NCI-H510A (cell line): Measurements from ENCODE around the gene GOLGA7B.

ENCODE experiments used
- DNase-seq: peaks from one replicate; lab custom pipeline; 2025; lab: John Stamatoyannopoulos, UW

The GOLGA7B gene

DNA sequence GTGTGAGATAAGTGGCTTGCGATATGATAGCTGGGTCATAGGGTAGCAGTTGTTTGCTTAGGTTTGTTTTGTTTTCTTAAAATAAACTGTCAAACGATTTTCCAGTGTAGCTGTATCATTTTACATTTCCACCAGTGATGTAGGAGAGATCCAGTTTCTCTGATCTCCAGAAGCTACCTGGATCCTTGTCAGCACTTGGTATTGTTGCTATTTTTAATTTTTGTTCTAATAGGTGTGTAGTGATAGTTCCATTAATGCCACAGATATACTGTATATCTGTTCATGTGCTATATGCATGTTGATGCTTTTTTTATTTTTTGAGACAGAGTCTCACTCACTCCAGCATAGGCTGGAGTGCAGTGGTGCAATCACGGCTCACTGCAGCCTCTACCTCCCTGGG lies 44.4 kb downstream of the GOLGA7B start:
- no peak for DNase-seq

DNA sequence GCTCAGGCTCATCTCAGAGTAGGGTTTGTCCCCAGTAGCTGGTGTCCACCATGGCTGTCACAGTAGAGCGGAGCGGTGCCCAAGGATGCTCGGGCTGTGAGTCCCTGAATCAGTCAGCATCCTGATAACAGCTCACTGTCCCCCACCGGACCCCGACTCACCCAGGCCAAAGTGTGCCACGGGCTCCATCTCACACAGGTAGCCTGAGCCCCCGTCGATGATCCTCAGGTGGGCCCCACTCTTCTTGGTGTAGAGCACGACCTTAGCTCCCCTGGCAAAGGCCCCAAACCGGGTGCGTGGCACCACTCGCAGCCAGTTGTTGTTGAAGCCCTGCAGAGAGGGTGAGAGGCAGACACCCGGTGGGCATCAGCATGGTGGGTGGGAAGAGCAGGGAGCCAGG lies 45.4 kb downstream of the GOLGA7B start:
- DNase-seq, result no peak

DNA sequence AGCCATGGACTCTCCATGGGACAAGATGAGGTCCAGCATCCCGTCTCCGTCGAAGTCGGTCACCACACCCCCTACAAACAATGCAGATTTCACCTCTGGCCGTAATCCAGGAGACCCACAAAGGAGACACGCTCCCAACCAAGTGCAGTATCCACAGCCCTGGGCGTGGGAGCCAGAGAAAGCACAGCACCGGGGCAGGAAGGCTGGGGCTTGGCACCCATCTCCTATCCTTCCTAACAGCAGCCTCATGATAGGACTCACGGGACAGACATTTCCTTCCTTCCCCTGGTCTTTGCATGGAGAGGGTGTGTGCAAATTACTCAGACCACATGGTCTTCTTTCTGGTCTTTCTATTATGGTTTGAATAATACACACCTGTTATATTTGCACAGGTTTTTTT lies 46.3 kb downstream of the GOLGA7B start:
- DNase-seq, result no peak

DNA sequence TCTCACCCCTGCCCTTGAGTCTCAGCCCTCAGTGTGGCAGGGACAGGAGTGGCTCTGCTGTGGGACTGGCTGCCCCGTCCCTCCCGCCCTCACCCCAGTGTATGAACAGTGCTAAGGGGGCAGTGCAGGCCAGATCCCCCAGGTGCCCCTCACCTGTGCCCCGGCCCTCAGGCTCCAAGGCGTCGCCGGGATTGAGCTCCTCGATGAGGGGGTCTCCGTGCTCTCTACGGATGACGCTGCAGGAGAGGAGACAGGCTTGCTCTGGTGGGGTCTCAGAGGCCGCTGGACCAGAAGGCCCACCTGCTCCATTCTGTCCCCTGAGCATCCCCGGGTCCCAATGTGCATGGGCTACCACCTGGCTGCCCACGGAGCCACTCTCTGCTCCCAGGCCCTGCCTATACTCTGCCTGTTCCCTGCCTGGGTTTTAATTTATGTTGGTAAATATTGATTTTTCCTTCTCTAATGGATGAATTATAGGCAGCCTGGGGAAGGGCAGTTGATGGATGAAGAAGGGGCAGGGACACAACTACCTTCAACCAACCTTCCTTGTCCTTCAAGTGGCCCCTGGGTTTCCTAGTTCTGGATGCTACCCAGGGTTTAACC lies 47.2 kb downstream of the GOLGA7B start:
- no peak for DNase-seq

DNA sequence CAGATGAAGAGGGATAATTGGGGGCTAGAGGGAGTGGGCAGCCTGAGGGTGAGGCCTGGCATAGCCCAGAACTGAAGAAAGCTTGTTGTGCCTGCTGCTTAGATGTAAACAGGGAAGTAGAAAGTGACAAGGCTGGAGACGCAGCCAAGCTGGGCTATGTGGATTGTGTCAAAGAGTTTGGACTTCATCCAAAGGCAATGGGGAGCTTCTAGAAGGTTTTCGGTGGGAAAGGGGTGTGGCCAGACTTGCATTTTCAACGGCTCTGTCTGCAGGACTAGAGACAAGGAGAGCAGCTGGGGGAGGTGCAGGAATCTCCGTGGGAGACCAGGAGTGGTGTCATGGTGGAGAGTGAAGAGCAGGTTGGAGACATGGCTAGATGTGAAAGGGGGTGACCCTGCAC lies 48.8 kb downstream of the GOLGA7B start:
- no peak for DNase-seq

DNA sequence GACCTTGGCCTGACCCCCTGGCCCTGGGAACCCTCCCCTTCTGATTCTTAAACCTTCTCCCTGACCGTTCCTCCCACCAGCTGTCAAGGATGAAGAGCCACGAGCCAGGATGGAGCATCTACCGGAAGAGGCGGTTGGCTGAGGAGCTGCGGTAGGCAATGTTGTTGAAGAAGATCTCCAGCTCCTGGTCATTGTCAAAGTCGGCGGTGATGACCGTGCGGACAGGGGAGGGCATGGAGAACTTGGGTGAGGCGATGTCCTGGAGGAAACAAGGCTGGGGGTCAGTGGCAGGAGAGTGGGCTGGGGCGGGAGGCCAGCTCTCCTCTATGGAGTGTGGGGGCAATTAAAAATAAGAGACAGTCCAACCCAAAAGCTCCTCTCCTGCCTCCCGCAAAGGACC lies 51.7 kb downstream of the GOLGA7B start:
- no peak for DNase-seq

DNA sequence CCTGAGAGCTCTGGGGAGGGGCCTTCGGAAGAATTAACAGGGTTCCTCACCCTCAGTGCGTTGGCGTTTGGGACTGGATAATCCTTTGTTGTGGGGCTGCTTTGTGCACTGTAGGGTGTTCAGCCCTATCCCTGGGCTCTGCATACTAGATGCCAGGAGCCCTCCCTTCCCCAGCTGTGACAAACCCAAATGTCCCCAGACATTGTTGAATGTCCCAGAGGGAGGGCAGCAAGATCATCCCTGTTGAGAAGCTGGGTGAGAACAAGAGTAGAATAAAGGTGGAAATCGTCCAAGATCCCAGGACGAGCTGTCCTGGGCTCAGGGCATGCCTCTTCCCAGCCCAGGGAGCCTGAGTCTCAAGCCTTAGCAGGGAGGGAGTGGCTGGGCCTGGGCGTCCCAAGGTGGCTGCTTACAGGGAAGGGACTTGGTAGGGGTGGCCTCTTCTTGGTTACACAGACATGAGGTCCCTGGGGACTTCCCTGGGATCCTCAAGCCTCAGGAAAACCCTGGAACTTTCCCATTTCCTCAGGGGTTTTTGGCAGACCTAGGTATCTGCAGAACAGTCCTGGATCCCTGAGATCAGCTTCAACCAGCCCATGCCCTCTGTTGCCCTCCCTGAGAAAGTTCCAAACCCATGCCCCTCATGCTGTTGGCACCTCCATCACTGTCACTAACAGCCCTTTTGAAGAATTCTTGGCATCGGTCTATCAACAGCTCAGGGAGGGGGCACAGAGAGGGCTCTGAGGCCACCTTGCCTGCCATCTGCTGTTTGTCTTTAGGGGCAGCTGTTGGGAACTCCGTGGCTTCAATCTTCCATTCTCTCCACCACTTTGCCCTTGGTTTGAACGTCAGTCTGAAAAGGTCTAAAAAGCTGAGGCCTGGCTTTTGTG lies 53.7 kb downstream of the GOLGA7B start:
- DNase-seq, result no peak

DNA sequence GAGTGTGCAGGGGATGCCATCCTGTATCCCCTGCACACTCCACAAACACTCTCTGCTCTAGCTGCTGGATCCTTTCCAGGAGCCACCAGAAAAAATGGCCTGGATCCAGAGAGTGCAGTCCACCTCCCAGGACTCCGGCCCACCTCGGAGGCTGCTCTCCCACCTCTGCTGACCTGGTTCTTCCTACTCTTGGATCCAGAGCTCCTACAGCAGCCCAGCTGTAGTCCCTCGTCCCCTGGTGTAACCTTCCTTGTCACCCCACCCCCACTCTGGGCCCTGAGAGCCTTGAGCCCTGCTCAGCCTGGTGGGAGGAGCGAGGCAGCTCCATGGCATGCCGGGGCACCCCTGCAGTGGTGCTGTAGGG lies 54.4 kb downstream of the GOLGA7B start:
- no peak for DNase-seq

DNA sequence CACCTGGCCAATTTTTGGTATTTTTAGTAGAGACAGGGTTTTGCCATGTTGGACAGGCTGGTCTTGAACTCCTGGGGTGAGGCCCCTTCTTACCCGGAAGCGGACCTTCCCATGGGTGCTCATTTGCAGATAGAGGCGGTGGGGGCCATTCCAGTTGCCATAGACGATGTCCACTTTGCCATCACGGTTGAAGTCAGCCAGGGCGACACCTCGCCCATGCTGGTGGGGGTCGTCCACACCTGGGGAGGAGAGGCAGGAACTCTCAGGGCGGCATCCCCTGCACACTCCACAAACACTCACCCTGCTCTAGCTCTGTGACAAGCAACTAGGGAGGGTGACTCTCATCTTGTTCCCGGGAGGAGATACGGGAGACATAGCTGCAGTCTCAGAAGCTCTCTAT lies 54.9 kb downstream of the GOLGA7B start:
- no peak for DNase-seq

DNA sequence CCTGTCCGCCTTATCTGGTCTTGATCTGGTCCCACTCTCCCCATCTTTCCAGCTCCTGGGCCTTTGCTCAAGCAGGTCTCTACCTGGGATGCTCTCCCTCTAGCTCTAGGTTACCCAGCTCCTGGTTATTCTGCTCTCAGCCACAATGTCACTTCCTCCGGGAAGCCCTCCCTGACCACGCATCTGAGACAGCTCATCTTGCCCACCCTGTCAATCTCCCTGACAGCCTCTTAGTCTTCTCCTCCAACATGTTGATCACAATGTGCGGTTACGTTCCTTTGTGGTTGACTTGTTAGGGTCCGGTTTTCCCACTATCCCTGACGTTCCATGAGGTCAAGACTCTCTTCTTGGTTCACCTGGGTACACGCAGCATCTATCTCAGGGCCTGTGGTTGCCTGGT lies 55.6 kb downstream of the GOLGA7B start:
- DNase-seq, result no peak

DNA sequence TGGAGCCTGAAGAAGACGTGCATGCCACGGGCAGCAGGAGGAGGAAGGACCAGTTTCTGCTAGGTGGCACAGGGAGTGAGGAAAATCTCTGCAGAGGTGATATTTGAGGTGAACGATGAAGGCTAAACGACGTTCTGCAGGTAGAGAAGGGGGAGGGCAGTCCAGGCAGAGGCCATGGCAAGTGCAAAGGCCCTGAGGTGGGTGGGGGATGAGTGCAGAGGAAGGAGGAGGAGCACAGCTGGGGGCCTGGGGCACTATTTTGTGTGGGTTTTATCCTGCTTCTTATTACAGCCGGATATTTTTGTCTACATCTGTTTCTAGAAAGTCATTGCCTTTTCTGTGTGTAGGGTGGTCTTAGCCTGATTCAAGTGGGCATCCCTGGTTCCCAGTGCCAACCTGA lies 57.6 kb downstream of the GOLGA7B start:
- DNase-seq, result no peak

DNA sequence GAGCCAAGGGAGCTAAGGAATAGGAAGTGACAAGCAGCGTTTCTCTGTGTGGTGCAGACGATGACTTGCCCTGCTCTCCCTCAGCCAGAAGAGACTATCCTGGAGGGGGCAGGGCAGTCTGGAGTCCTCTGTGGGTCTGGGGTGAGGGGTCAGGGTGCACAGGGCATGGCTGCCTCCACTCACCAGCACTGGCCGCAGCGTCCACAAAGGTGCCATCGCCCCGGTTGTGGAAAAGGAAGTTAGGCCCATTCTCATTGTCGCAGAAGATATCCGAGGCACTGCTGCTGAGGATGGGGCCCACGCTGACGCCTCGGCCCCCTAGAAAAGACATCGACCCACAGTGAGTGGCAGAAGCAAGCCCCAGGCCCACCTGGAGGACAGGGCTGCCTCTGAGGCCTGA lies 58.2 kb downstream of the GOLGA7B start:
- DNase-seq, result no peak

DNA sequence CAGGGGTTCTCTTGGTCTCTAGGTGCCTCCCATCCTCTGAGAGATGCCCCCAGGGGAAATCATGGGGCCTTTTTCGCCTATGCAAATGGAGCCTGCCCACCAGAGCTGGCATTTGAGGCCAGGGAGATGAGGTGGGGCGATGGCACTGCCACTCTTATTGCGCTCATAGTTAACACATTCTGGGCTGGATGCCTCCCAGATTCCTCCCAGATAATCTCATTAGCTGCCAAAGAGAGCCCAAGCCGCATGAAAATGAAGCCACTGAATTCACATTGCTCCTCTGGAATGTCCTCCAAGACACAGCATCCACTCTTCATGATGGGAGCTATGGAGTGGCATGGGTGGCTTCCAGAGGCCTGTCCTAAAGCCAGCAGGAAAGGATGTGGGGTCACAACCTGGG lies 61.0 kb downstream of the GOLGA7B start:
- DNase-seq, result no peak

DNA sequence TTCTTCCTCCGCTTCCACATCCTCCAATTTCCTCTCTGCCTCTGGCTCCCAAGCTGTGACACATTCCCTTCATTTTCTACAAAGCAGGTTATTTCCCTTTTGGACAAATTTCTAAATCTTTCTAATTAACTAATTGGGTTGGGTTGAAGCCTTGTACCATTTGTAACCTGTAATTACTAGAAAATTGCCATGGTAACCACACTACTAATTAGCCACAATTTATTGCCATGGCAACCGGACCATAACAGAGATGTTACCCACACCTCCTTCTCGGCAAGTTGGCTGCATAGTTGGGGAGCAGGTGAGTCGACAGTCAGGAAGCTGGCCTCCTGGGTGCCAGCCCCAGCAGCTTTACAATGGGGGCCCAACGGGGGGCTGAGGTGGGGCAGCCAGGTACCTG lies 61.6 kb downstream of the GOLGA7B start:
- no peak for DNase-seq

DNA sequence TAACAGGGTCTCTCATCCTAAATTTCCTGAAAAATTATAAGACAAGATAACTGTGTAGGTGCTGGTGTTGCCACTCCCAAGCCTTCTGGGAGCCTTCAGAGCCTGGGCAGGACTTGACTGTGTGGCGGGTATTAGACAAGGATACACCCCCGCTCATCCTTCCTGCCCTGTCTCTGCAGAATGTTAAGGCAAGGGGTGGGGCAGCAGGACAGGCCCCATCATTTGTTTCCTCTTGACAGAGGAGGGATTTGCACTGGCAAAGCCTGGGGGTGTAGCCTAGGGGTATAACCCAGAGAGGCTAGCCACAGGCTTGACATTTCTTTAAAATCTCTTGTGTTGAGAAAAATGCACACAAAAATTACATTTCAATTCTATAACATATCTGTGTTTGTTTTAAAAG lies 63.5 kb downstream of the GOLGA7B start:
- no peak for DNase-seq

DNA sequence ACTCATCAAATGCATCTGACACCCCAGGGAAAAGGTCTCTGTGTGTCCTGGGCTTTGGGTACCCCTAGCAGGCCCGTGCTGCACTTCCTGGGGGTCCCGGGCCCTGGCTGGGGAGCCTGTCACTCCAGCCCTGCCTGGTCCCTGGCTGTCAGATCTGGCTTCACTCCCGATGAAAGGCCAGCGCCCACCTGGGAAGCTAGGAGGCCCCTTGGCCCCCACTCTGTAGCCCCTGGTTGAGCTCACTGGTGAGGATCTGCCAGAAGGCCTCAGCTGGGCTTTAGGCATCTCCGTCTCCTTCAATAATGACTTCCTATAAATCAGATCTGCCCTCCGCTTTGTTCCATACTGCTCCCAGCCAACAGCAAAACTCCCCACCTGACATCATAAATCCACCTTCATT lies 64.0 kb downstream of the GOLGA7B start:
- DNase-seq, result no peak

DNA sequence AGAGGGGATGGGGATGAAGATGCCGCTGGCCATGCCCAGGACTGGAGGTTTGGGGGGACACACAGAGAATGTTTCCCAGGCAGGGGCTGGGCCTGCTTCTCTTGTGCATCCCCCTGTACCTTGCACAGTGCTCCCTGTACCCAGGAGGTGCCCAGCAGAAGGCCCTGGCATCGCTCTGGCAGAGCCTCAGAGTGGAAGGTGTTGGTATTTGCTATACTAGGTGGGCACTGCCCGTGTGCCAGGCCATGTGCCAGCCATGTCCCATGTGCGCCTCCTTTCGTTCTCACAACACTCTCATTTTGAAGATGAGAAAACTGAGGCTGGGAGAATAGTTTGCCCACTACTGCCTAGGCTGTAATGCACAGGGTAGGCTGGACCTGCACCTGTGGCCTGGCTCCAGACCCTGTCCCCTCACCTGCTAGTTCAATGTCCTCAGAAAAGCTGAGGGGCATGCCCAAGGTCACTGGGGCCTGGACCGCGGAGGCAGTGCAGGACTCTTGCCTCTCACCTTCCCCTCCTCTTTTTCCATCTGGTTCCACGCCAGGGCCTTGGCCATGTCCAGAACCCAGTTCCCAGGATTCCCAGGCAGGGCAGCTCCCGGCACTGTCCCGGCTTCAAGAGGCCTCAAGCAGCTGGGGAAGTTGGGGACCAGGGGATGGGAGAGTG lies 64.7 kb downstream of the GOLGA7B start:
- DNase-seq, result no peak

DNA sequence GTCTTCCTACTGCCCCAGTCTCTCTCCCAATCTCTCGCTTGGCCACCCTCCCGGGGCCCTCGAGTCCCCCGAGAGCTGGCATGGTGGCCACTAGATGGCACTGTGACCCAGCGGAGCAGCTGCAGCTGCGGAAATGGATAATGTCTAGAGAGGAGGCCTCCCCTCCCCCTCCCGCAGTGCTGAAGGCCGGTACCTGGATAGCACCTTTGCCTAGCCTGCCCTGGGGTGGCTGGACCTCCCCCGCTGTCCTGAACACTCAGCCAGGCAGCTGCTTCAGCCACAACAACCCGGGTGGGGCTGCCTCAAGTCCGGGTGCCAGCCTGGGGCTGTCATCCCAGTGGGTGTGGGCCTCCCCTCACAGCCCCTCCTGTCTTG lies 65.2 kb downstream of the GOLGA7B start:
- DNase-seq, result peak; percentile 74

DNA sequence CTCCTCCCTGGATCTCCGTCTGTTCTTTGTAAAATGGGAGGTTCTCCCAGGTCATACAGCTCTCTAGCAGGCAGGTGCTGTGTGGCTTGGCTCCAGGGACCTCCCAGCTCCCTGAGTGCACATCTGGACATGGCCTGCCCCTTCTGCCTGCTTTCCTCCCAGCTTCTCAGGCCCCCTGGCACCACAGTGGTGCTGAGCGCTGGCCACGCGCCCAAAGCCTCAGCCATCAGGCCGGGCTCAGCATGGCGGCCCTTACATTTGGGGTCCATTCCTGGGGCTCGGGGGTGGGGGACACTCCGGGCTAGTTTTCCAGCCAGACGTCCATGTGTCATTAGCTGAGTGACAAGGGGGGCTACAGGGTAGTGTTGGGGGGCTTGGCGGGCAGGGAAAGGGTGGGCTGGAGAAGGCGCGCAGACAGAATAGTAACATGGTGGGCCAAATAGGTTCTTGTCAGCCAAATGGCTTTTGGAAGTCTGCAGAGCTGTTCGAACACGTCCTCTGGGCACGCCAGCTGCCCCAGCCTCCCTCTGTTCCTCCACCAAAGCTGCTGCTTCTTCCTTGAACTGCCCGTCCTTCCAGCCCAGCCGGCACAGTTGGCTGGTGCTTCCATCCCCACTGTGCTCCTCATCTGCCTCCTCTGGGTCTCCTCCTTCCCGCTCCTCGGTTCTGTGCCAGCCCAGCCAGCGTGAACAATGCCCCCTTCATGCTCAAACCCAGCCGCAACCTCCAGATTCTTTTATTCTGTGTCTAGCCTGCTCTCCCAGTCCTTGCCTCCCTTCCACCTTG lies 65.9 kb downstream of the GOLGA7B start:
- no peak for DNase-seq

DNA sequence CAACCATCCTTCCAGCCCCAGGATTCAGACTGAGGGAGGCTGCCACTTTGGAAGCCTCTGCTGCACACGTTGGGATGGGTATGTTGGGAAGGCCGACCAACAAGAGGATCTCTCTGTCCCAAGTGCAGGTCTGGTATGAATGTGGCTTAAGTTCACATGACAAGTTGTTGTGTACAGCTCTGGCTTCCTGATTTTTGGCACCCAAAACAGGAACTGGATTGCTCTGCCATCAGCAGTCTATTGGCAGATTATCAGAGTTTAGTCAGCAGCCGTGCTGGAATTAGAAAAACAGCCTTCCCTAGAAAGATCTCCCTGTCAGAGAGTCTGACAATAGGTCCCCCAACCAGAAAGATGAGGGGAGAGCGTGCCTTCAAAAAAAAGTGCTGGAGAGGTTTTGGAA lies 66.9 kb downstream of the GOLGA7B start:
- no peak for DNase-seq

DNA sequence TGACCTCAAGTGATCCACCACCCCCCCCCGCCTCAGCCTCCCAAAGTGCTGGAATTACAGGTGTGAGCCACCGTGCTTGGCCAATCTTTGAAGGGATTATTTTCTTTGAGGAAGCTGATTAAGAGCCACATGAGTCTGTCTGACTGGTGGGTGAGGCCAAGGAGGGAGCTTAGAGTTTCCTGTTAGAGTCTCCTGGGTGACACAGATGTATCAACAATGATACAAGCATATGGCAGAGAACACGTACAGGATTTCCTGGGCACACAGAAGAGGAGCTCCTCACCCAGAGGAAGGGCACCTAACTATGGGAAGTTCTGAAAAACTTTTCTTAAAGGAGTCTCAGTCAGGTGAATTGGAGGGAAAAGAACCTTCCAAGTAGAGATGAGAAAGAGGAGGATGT lies 69.4 kb downstream of the GOLGA7B start:
- no peak for DNase-seq

DNA sequence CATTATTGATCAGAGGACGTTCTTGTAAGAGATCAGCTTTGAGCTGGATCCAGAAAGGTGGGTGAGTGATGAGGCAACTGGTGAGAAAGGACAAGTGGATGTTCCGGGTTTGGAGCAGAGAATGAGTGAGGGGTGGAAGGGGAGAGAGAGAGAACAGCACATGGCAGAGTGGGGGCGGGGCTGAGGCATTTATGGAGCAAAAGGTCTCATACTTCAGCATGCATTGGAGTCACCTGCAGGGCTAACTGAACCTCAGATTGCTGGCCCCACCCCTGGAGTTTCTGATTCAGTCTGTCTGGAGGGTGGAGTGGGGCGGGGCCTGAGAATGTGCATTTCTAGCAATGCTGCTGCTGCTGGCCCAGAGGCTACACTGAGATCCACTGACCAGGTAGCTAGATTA lies 71.2 kb downstream of the GOLGA7B start:
- no peak for DNase-seq
